Psoas muscle (tissue), 8 donors: Measurements from ENCODE around the gene ZNF674. TPM values are rescaled to one million over a fixed set of nuclear protein-coding genes. Genes with fewer than 3 reads are reported as not detected.

ENCODE experiments used
- ATAC-seq, 4 donors: fragments of 200-7000 bp; cut with Tn5 transposase; one replicate each; pipeline ENCODE4 v1.9.1; 2020; ENCODE audit warnings: moderate library complexity in 3 of 4, mild to moderate bottlenecking in 2 of 4
- DNase-seq, 2 donors: peaks; one replicate each; pipeline ENCODE4 v3.0.0-alpha.2; 2020
- H3K27ac ChIP-seq: fragments of 200-600 bp; one replicate; pipeline ENCODE4 v1.8.0; 2022
- H3K27me3 ChIP-seq, 3 donors: fragments of 200-600 bp in 1 of 3; one replicate each; pipeline versions ENCODE4 v1.6.1 to v1.8.0; 2013 to 2022; ENCODE audit warnings: low read length in 2 of 3, mild to moderate bottlenecking in 2 of 3, moderate library complexity in 1 of 3; ENCODE audit not compliant: insufficient read depth in 3 of 3
- H3K36me3 ChIP-seq, 2 donors: fragments of 200-600 bp in 1 of 2; one replicate each; pipeline versions ENCODE4 v1.6.1 to v1.8.0; 2013 to 2022; ENCODE audit warnings: low read depth in 1 of 2, mild to moderate bottlenecking in 1 of 2, moderate library complexity in 1 of 2; ENCODE audit not compliant: insufficient read depth in 1 of 2
- H3K4me1 ChIP-seq: fragments of 200-600 bp; one replicate; pipeline ENCODE4 v1.8.0; 2022
- H3K4me3 ChIP-seq: fragments of 200-600 bp; one replicate; pipeline ENCODE4 v1.8.0; 2022; ENCODE audit warnings: mild to moderate bottlenecking
- H3K9me3 ChIP-seq: fragments of 200-600 bp; one replicate; pipeline ENCODE4 v1.8.0; 2022
- CTCF ChIP-seq: fragments of 200-600 bp; IDR thresholded peaks from one replicate; pipeline ENCODE4 v1.8.0; 2022; ENCODE audit warnings: antibody characterized with exemption
- WGBS, 3 donors: extraction: QIAGEN DNeasy Blood & Tissue Kit; methylation state at CpG; one replicate each; pipeline versions ENCODE4 v1.1.6 to v1.1.7; 2013; 5-methylcytosine and 5-hydroxymethylcytosine counted together
- intact Hi-C, 2 donors: fragments of 100-400 bp; cut with DNase I; formaldehyde crosslinking; loops; one replicate each; pipeline versions ENCODE4 v1.11.0 to v1.14.2; 2022
- polyA plus RNA-seq, 3 donors: library from polyadenylated mRNA; stranded (reverse); fragments of 200-250 nt; gene quantifications; one replicate each; pipeline ENCODE4 v1.2.3, GENCODE V29; 2013
- total RNA-seq, 4 donors: library from RNA; stranded (reverse); fragmentation: NEBNext Ultra II Directional in 2 of 4; extraction: Animal tissue kit (Norgen Biotek cat#: 25700) in 2 of 4; gene quantifications; one replicate each; pipeline versions ENCODE4 v1.2.1 to v1.2.4, GENCODE V29; 2021 to 2023
- donor health status: healthy with polysubstance abuse.
- donor health status: DM: no; HTN: no; CAD: no; lungs with moderate emphysema.
- donor health status: Bipolar disorder and iron deficiency.
- donor health status: healthy.
- donor health status: DM: yes; HTN: yes; CAD: no.
- donor health status: DM: no; HTN: no; CAD: no.
- donor health status: DM: no; HTN: no; CAD: no.
- donor health status: DM: yes; HTN: yes; CAD: no.

The ZNF674 gene
- total and polyA plus RNA-seq, 7 donors: 1.3 to 3.2 (median 2.5) TPM

DNA sequence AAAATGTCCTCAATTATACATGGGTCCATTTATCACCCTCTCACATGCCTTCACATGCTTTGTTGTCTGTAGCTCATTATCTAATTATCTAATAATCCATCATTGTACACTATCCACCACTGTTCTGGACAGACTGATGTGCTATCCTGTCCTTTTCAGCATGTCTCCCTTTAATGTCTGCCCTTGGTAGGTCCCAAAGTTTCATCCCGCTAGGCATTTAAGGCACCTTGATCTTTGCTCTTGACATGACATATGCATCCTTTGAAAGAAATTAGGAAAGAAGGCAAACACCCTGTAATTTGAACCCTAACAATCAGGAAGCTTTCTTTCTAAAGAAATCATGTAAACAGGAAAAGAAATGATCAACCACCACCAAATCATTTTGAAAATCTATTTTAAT lies 34.0 kb upstream of the ZNF674 start:
- H3K4me3 ChIP-seq: no peak overlapping the region
- intact Hi-C loops: loop anchor here in 1 of 2 donors (10.0 kb wide), 1 partner anchor 216 kb away; no protein-coding TSS in a partner anchor
- no peaks in the 10 kb centered on the region for H3K9me3 ChIP-seq
- DNase-seq (no peak), ATAC-seq (no peak)
- peaks cover 8% of the 10 kb centered on the region for H3K4me1 ChIP-seq
- H3K36me3 ChIP-seq: no peaks in the 10 kb centered on the region
- TF ChIP-seq CTCF: no peak
- WGBS, 3 donors: 79 to 91% (median 90%) methylated on average over 1 of the region's 1 CpG
- H3K27ac ChIP-seq: no peak overlapping the region
- peaks cover 0 to 28% (median 0%) of the 10 kb centered on the region in 3 donors for H3K27me3 ChIP-seq

GRCh38 chrX:46577221-46578005 lies 32.2 kb upstream of the ZNF674 start:
- H3K36me3 ChIP-seq: no peaks in the 10 kb centered on the region
- no peaks in the 10 kb centered on the region for H3K9me3 ChIP-seq
- no peak for TF ChIP-seq CTCF
- intact Hi-C loops: loop anchor here in 1 of 2 donors (10.0 kb wide), 1 partner anchor 217 kb away; no protein-coding TSS in a partner anchor
- H3K27ac ChIP-seq: no peak overlapping the region
- no peak for ATAC-seq
- H3K27me3 ChIP-seq: peaks cover 0 to 42% (median 0%) of the 10 kb centered on the region in 3 donors
- DNase-seq: no peak
- H3K4me3 ChIP-seq: peak overlapping the region; percentile 66
- H3K4me1 ChIP-seq: no peaks in the 10 kb centered on the region
- WGBS, 3 donors: 49 to 59% (median 54%) methylated on average over 7 of the region's 7 CpGs

DNA sequence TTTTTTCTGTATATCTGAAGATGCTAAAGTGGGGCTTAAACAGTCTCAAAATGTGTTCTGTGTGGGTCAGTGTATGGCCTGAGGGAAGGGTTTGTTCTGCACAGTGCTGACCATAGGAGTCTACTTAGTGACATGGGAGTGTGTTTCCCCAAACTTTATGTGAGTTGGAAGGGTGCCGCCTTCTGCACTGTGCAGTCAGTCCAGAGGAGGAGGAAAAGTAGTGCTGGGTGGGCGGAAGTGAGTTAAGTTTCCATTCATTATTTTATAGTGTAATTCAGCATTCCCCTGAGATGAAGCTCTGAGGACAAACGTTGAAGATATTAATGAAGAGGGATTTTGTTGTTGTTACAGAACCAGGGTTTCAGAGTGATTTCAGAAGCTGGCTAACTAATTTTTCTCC lies 31.2 kb upstream of the ZNF674 start:
- no peak for DNase-seq
- ATAC-seq: no peak
- Histone ChIP-seq H3K27ac (no peak overlapping the region), H3K27me3 (peaks cover 0 to 51% (median 0%) of the 10 kb centered on the region in 3 donors), H3K36me3 (no peaks in the 10 kb centered on the region), H3K4me1 (no peaks in the 10 kb centered on the region), H3K9me3 (no peaks in the 10 kb centered on the region), H3K4me3 (peak overlapping the region; percentile 66)
- TF ChIP-seq CTCF: no peak
- WGBS, 3 donors: 36 to 42% (median 37%) methylated on average over 3 of the region's 3 CpGs
- intact Hi-C loops: loop anchor here in 1 of 2 donors (10.0 kb wide), 1 partner anchor 218 kb away; no protein-coding TSS in a partner anchor

- ATAC-seq (peak in 2 of 4 donors; percentile 41 to 47), DNase-seq (peak; percentile 33 to 59)
- no peaks in the 10 kb centered on the region for H3K36me3 ChIP-seq
- peaks cover 0 to 51% (median 0%) of the 10 kb centered on the region in 3 donors for H3K27me3 ChIP-seq
- WGBS, 3 donors: 14 to 24% (median 21%) methylated on average over 6 of the region's 6 CpGs
- peak overlapping the region; percentile 66 for H3K4me3 ChIP-seq
- no peaks in the 10 kb centered on the region for H3K9me3 ChIP-seq
- no peak overlapping the region for H3K27ac ChIP-seq
- H3K4me1 ChIP-seq: no peaks in the 10 kb centered on the region
- intact Hi-C loops: loop anchor here in 1 of 2 donors (10.0 kb wide), 1 partner anchor 219 kb away; no protein-coding TSS in a partner anchor
- TF ChIP-seq CTCF: no peak
These were observed 30.8 kb upstream of the ZNF674 start for GRCh38 chrX:46575991-46576392.
